ENCODE results near the gene KIRREL1. TPM values are rescaled to one million over a fixed set of nuclear protein-coding genes. Genes with fewer than 3 reads are reported as not detected.

Gene KIRREL1
- total RNA-seq, 2 experiments from 2014 or later = not detected

DNA sequence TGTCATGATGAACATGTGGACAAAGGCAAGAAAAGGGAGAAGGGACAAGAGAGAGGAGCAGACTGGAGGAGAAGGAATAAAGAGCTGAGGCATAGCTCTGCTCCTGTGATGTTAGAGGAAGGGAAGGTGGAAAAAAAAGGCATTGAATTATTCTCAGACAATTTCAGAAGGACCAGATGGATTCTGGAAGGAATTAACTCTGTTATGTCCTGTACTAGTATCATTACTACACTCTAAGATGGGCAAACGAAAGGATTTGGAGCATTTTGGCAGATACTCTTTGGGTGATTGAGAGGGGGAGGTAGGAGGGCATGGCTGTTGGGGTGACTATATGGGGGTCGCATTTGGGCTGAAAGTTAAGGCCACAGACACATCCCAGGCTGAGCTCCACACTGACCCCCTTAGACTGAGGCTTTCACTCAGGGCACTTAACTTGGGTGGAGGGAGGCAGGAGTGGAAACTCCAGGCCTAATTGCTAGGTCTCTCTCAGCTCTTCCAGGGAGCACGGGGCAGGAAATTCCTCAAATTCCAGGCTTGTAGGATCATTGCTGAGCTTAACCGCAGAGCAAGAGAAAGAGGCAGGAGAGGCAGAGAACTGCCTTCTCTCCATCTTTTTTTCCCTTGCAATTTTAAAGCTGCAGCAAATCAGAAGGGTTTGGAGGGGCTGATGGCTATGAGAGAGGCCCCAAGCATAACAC lies 25.9 kb downstream of the KIRREL1 start:
- CTCF ChIA-PET = no interaction called here

DNA sequence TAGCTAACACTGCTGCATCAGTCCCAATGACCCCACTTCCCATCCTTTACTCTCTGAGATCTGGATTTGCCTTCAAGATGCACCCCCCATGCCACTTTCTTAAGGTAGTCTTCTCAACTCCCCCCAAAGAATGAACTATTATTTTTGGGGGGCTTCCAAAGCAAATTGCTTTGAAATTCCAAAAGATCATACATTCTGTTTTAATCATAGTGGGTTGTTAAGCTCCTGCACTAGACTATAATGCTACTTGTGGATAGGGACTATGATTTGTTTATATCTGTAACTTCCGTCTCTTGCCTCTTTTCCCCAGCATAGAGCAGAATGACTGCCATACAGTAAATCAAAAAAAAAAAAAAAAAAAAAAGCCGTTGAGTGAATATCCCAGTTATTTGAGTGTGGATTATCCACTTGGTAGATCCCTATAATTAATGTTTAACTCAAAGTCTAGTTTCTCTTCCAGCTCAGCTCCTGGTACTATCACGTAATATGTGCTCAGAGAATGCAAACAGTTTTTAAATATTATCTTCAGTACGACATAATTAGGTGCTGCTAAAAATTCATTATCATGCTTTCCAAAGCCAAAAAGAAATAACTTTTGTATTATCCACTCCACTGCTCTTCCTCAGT lies 26.9 kb downstream of the KIRREL1 start:
- POLR2A ChIA-PET = no interaction called here
- Mint-ChIP-seq H3K36me3 (ENCODE audit: low read depth) (no peaks in the 10 kb centered on the region), H3K4me3 (no peak overlapping the region), H3K27ac (no peak overlapping the region), H3K27me3 (peaks cover 2% of the 10 kb centered on the region), H3K9me3 (no peaks in the 10 kb centered on the region), H3K4me1 (no peaks in the 10 kb centered on the region)
- no peak for DNase-seq
- CTCF ChIA-PET = interaction anchor here (0.5 to 1.7 kb wide), 2 partner anchors 9 to 15 kb away, joined by 3 to 4 read pairs; no protein-coding TSS in a partner anchor

More for the DNA sequence above, 25.9 kb downstream of the KIRREL1 start:
- Mint-ChIP-seq H3K9me3 (no peaks in the 10 kb centered on the region), H3K27me3 (peaks cover 4% of the 10 kb centered on the region), H3K4me1 (no peaks in the 10 kb centered on the region), H3K36me3 (ENCODE audit: low read depth) (no peaks in the 10 kb centered on the region), H3K4me3 (no peak overlapping the region), H3K27ac (no peak overlapping the region)
- no peak for DNase-seq
- POLR2A ChIA-PET = no interaction called here

DNA sequence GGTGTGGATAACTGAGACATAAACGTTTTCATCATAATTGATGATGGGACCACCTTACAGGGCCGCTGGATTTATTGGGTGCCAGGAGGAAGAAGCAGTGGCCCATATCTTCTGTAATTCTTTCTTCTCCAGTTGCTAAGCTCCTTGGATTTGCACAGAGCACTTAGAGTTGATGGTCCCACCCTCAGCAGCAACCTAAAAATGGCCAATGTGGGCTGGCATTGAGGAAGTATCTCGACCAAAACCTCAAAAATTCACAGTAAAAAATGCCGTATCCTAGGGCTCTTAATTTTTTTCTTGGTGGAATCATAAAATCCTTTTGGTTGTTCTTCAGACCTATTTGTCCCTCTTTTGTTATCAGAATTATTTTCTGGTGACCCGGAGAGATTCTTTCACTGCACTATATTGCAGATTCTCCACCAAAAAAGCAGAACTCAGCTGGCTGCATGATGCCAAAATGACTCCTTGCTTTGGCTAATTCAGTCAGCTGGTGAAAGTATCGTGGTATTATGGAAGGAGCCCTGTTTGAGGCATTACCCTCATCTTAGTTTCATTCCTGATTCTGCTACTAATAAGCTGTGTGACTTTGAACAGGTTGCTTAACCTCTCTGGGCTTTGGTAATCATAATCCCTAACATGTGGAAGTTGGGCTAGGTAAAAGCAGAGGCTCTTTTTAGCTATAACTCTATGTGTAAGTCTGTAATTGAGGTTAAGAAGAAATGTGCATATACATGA lies 27.6 kb downstream of the KIRREL1 start:
- H3K27ac Mint-ChIP-seq = no peak overlapping the region
- H3K9me3 Mint-ChIP-seq = no peaks in the 10 kb centered on the region
- H3K36me3 Mint-ChIP-seq (ENCODE audit: low read depth) = no peaks in the 10 kb centered on the region
- CTCF ChIA-PET = interaction anchor here (0.5 to 1.7 kb wide), 2 partner anchors 9 to 16 kb away, joined by 3 to 4 read pairs; no protein-coding TSS in a partner anchor
- no peaks in the 10 kb centered on the region for H3K4me1 Mint-ChIP-seq
- H3K27me3 Mint-ChIP-seq = peaks cover 2% of the 10 kb centered on the region
- POLR2A ChIA-PET = no interaction called here
- DNase-seq = no peak
- no peak overlapping the region for H3K4me3 Mint-ChIP-seq

GRCh38 chr1:158021721-158022120 lies 28.3 kb downstream of the KIRREL1 start:
- Mint-ChIP-seq H3K4me1 (no peaks in the 10 kb centered on the region), H3K9me3 (no peaks in the 10 kb centered on the region), H3K27me3 (peaks cover 2% of the 10 kb centered on the region), H3K4me3 (no peak overlapping the region), H3K36me3 (ENCODE audit: low read depth) (no peaks in the 10 kb centered on the region), H3K27ac (no peak overlapping the region)
- ChIA-PET CTCF (interaction anchor here (1.7 kb wide), 1 partner anchor 10 kb away, joined by 3 read pairs; no protein-coding TSS in a partner anchor), POLR2A (no interaction called here)
- DNase-seq = no peak

- ChIA-PET POLR2A (no interaction called here), CTCF (no interaction called here)
- no peak for DNase-seq
- Mint-ChIP-seq H3K27ac (no peak overlapping the region), H3K4me1 (no peaks in the 10 kb centered on the region), H3K4me3 (no peak overlapping the region), H3K27me3 (no peaks in the 10 kb centered on the region), H3K9me3 (no peaks in the 10 kb centered on the region), H3K36me3 (ENCODE audit: low read depth) (no peaks in the 10 kb centered on the region)
These were observed 29.3 kb downstream of the KIRREL1 start for GRCh38 chr1:158022554-158023312.

- H3K27me3 Mint-ChIP-seq = peaks cover 2% of the 10 kb centered on the region
- no peak overlapping the region for H3K27ac Mint-ChIP-seq
- H3K36me3 Mint-ChIP-seq (ENCODE audit: low read depth) = no peaks in the 10 kb centered on the region
- ChIA-PET POLR2A (no interaction called here), CTCF (interaction anchor here (0.7 kb wide), 1 partner anchor 80 kb away, joined by 3 read pairs; no protein-coding TSS in a partner anchor)
- no peak overlapping the region for H3K4me3 Mint-ChIP-seq
- no peaks in the 10 kb centered on the region for H3K9me3 Mint-ChIP-seq
- H3K4me1 Mint-ChIP-seq = no peaks in the 10 kb centered on the region
- no peak for DNase-seq
These were observed 31.3 kb downstream of the KIRREL1 start for GRCh38 chr1:158024737-158025136.

DNA sequence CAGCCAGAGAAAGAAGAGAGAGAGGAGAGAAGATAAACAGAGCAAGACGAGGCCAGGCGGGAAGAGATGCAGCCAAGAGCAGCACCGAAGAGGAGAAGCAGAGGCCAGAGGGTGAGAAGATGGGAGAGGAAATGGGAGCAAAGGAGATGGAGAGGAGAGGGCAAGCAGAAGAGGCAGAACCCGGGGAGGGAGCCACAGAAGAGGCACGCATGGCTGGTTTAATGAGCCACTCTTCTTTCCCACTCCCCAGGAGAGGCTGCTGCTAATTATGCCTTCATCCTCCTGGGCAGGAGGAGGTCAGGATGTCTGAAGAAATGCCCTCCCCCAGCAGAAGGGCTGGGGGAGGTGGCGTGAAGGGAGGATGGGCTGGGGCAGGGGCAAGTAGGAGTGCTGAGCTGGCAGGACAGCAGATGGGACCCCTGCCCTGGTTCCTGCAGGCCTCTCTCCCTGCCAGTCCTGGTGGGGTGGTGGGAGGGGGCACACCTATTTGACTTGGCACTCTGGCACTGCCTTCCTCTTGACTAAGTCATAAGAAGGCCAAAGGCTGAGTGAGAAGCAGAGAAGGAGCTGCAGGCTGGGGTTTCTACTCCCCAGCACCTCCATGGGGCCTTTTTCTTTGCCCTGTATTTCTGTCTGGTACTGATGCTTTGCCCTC lies 32.3 kb downstream of the KIRREL1 start:
- Mint-ChIP-seq H3K36me3 (ENCODE audit: low read depth) (no peaks in the 10 kb centered on the region), H3K9me3 (no peaks in the 10 kb centered on the region), H3K27ac (no peak overlapping the region), H3K4me1 (no peaks in the 10 kb centered on the region), H3K27me3 (peaks cover 2% of the 10 kb centered on the region), H3K4me3 (no peak overlapping the region)
- ChIA-PET POLR2A (no interaction called here), CTCF (no interaction called here)
- DNase-seq = no peak

DNA sequence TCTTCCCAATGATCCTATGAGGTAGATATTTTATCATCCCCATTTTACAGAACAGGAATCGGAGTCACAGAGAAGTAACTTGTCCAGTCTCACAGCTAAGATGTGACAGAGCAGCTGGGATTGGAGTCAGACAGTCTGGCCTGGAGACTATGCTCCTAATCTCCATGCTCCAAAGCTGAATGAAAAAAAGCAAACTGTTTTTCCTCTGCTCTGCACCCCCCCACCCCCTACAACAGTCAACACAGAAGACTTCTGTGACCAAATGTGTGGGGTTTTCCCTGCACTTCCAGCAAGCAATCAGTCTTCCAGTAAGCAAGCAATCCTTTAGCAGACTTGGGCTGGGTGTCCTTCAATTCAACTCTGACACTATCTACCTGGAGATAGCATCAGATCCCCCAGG lies 33.2 kb downstream of the KIRREL1 start:
- no peak for DNase-seq
- Mint-ChIP-seq H3K4me1 (no peaks in the 10 kb centered on the region), H3K36me3 (ENCODE audit: low read depth) (no peaks in the 10 kb centered on the region), H3K27ac (no peak overlapping the region), H3K27me3 (peaks cover 2% of the 10 kb centered on the region), H3K4me3 (no peak overlapping the region), H3K9me3 (no peaks in the 10 kb centered on the region)
- ChIA-PET POLR2A (no interaction called here), CTCF (no interaction called here)

DNA sequence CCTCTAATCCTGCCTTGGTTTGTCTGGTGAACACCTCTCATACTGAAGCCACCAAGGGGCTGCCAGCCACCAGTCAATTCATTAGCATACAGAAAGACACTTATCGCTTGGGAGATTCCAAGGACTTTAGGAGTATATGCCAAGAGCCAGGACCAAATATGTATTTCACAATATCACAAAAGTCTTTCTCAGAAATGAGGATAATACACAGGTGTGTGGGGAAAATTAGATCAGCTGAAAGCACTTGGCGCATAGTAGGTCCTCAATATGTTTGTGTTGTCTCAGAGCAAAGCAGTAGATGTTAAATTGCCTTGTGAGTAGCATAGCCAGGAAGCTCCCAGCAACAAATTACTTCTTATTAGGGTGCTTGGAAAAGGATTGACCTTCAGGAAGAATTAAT lies 34.1 kb downstream of the KIRREL1 start:
- no peak overlapping the region for H3K4me3 Mint-ChIP-seq
- ChIA-PET CTCF (no interaction called here), POLR2A (no interaction called here)
- H3K27me3 Mint-ChIP-seq = peaks cover 2% of the 10 kb centered on the region
- H3K4me1 Mint-ChIP-seq = no peaks in the 10 kb centered on the region
- DNase-seq = no peak
- no peak overlapping the region for H3K27ac Mint-ChIP-seq
- no peaks in the 10 kb centered on the region for H3K9me3 Mint-ChIP-seq
- no peaks in the 10 kb centered on the region for H3K36me3 Mint-ChIP-seq (ENCODE audit: low read depth)

DNA sequence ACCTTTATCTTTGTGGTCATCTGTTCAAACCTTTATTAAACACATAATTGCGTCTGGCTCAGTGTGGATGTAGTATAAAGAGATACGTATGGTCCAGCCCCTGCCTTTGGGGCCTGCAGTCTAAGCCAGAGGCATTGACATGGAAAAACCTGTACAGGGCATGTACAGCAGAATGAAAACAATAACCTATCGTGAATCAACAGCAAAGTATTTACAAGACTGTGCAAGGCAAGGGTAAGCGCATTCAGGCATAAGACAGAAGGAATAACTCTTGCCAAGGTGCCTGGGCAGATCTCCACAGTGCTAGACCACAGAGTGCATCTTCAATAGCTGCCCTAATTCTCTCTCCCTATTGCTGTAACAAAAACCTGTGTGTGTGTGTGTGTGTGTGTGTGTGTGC lies 35.5 kb downstream of the KIRREL1 start:
- Mint-ChIP-seq H3K27ac (no peak overlapping the region), H3K4me3 (no peak overlapping the region), H3K9me3 (no peaks in the 10 kb centered on the region), H3K4me1 (no peaks in the 10 kb centered on the region), H3K36me3 (ENCODE audit: low read depth) (no peaks in the 10 kb centered on the region), H3K27me3 (peaks cover 2% of the 10 kb centered on the region)
- ChIA-PET CTCF (interaction anchor here (0.7 kb wide), 1 partner anchor 37 kb away, joined by 4 read pairs; no protein-coding TSS in a partner anchor), POLR2A (no interaction called here)
- DNase-seq = no peak

DNA sequence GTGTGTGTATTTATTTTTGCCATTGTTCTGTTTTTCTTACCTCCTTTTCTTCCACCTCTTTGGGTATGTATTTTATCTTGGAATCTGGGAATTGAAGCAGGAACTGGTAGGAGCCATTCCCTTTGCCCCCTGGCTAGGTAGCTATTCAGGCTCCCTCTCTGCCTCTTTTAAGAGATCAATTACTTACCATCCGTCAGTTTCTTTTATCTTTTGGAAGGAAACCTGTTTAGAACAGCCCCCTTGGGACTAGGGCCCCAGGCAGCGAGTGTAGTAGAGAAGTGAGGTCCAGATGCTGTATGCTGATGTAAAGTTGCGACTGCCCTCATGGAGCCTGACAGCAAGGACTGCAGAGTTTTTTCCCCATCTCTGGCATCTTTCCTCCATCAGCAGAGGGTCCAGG lies 41.6 kb downstream of the KIRREL1 start:
- Mint-ChIP-seq H3K27ac (no peak overlapping the region), H3K36me3 (ENCODE audit: low read depth) (no peaks in the 10 kb centered on the region), H3K27me3 (no peaks in the 10 kb centered on the region), H3K9me3 (no peaks in the 10 kb centered on the region), H3K4me1 (no peaks in the 10 kb centered on the region), H3K4me3 (no peak overlapping the region)
- POLR2A ChIA-PET = no interaction called here
- CTCF ChIA-PET = interaction anchor here (0.6 to 2.2 kb wide), 3 partner anchors 43 to 1066 kb away, joined by 3 to 7 read pairs (median 3); no protein-coding TSS in a partner anchor
- no peak for DNase-seq

GRCh38 chr1:158035976-158036583 lies 42.6 kb downstream of the KIRREL1 start:
- DNase-seq = peak; percentile 25
- Mint-ChIP-seq H3K4me1 (no peaks in the 10 kb centered on the region), H3K27me3 (no peaks in the 10 kb centered on the region), H3K36me3 (ENCODE audit: low read depth) (no peaks in the 10 kb centered on the region), H3K27ac (no peak overlapping the region), H3K4me3 (no peak overlapping the region), H3K9me3 (no peaks in the 10 kb centered on the region)
- ChIA-PET POLR2A (no interaction called here), CTCF (interaction anchor here (0.9 to 1.6 kb wide), 2 partner anchors 44 to 47 kb away, joined by 3 to 5 read pairs; no protein-coding TSS in a partner anchor)
